Measurements from ENCODE around the gene TFPI. TPM values are rescaled to one million over a fixed set of nuclear protein-coding genes. Genes with fewer than 3 reads are reported as not detected.
A peak's percentile ranks its signal among the peaks of the same experiment; 100 is the strongest.

Gene TFPI
- polyA plus RNA-seq (2013, experiment 1 of 2), result 23.2 TPM
- polyA plus RNA-seq (2013, experiment 2 of 2), result 32.7 TPM

- 48% methylated on average over 7 of the region's 9 CpGs for WGBS
- Histone ChIP-seq H3K4me1 (ENCODE audit: insufficient read depth, low read length) (peaks cover 24% of the 10 kb centered on the region), H3K4me3 (ENCODE audit: low read length) (peak within 1 kb of the TSS; percentile 45), H3K36me3 (ENCODE audit: insufficient read depth, low read length) (peaks cover 3% of the 10 kb centered on the region; the same call in 1 of the 2 replicates), H3K9me3 (ENCODE audit: insufficient read depth, low read depth, low read length) (peaks cover 5% of the 10 kb centered on the region; the same call in 1 of the 2 replicates), H3K27me3 (ENCODE audit: insufficient read depth, low read length) (no peaks in the 10 kb centered on the region), H3K9ac (ENCODE audit: low read depth, low read length) (peak within 1 kb of the TSS; percentile 21; the same call in 1 of the 2 replicates), H3K27ac (ENCODE audit: low read depth, low read length) (peak within 1 kb of the TSS; percentile 87)
These were observed at the start of gene TFPI for GRCh38 chr2:187554011-187554703. TSS of gene TFPI (minus strand) at chr2:187554435. CDS start at chr2:187503768, 50,667 bp downstream.

- Histone ChIP-seq H3K4me1 (ENCODE audit: insufficient read depth, low read length) (no peaks in the 10 kb centered on the region), H3K4me3 (ENCODE audit: low read length) (no peak overlapping the region), H3K9ac (ENCODE audit: low read depth, low read length) (no peak overlapping the region), H3K27ac (ENCODE audit: low read depth, low read length) (no peak overlapping the region), H3K9me3 (ENCODE audit: insufficient read depth, low read depth, low read length) (no peaks in the 10 kb centered on the region), H3K36me3 (ENCODE audit: insufficient read depth, low read length) (no peaks in the 10 kb centered on the region), H3K27me3 (ENCODE audit: insufficient read depth, low read length) (no peaks in the 10 kb centered on the region)
- WGBS, result 100% methylated on average over 1 of the region's 1 CpG
These were observed 40.6 kb upstream of the TFPI start for GRCh38 chr2:187594801-187595200.

- Histone ChIP-seq H3K27me3 (ENCODE audit: insufficient read depth, low read length) (no peaks in the 10 kb centered on the region), H3K4me3 (ENCODE audit: low read length) (no peak overlapping the region), H3K9me3 (ENCODE audit: insufficient read depth, low read depth, low read length) (no peaks in the 10 kb centered on the region), H3K27ac (ENCODE audit: low read depth, low read length) (no peak overlapping the region), H3K4me1 (ENCODE audit: insufficient read depth, low read length) (peaks cover 7% of the 10 kb centered on the region; the same call in 1 of the 2 replicates), H3K9ac (ENCODE audit: low read depth, low read length) (no peak overlapping the region), H3K36me3 (ENCODE audit: insufficient read depth, low read length) (no peaks in the 10 kb centered on the region)
- 50% methylated on average over 1 of the region's 1 CpG for WGBS
These were observed 39.5 kb upstream of the TFPI start for GRCh38 chr2:187593697-187594096.

- no peak overlapping the region for H3K27ac ChIP-seq (ENCODE audit: low read depth, low read length)
- H3K36me3 ChIP-seq (ENCODE audit: insufficient read depth, low read length), result no peaks in the 10 kb centered on the region
- peaks cover 8% of the 10 kb centered on the region; the same call in 1 of the 2 replicates for H3K4me1 ChIP-seq (ENCODE audit: insufficient read depth, low read length)
- no peak overlapping the region for H3K9ac ChIP-seq (ENCODE audit: low read depth, low read length)
- H3K9me3 ChIP-seq (ENCODE audit: insufficient read depth, low read depth, low read length), result no peaks in the 10 kb centered on the region
- H3K4me3 ChIP-seq (ENCODE audit: low read length), result no peak overlapping the region
- H3K27me3 ChIP-seq (ENCODE audit: insufficient read depth, low read length), result no peaks in the 10 kb centered on the region
These were observed 38.9 kb upstream of the TFPI start for GRCh38 chr2:187593098-187593497.

- Histone ChIP-seq H3K9ac (ENCODE audit: low read depth, low read length) (no peak overlapping the region), H3K9me3 (ENCODE audit: insufficient read depth, low read depth, low read length) (no peaks in the 10 kb centered on the region), H3K4me1 (ENCODE audit: insufficient read depth, low read length) (peaks cover 8% of the 10 kb centered on the region; the same call in 1 of the 2 replicates), H3K36me3 (ENCODE audit: insufficient read depth, low read length) (no peaks in the 10 kb centered on the region), H3K4me3 (ENCODE audit: low read length) (no peak overlapping the region), H3K27ac (ENCODE audit: low read depth, low read length) (no peak overlapping the region), H3K27me3 (ENCODE audit: insufficient read depth, low read length) (no peaks in the 10 kb centered on the region)
- WGBS, result 100% methylated on average over 1 of the region's 1 CpG
These were observed 35.9 kb upstream of the TFPI start for GRCh38 chr2:187590175-187590574.

- Histone ChIP-seq H3K4me1 (ENCODE audit: insufficient read depth, low read length) (peaks cover 8% of the 10 kb centered on the region; the same call in 1 of the 2 replicates), H3K27ac (ENCODE audit: low read depth, low read length) (no peak overlapping the region), H3K9ac (ENCODE audit: low read depth, low read length) (no peak overlapping the region), H3K4me3 (ENCODE audit: low read length) (no peak overlapping the region), H3K27me3 (ENCODE audit: insufficient read depth, low read length) (no peaks in the 10 kb centered on the region), H3K36me3 (ENCODE audit: insufficient read depth, low read length) (no peaks in the 10 kb centered on the region), H3K9me3 (ENCODE audit: insufficient read depth, low read depth, low read length) (no peaks in the 10 kb centered on the region)
- 97% methylated on average over 4 of the region's 4 CpGs for WGBS
These were observed 31.9 kb upstream of the TFPI start for GRCh38 chr2:187586011-187586641.

GRCh38 chr2:187581125-187581896, 27.1 kb upstream of the TFPI start:
- H3K27ac ChIP-seq (ENCODE audit: low read depth, low read length), result no peak overlapping the region
- no peak overlapping the region for H3K4me3 ChIP-seq (ENCODE audit: low read length)
- 36% methylated on average over 4 of the region's 4 CpGs for WGBS
- H3K27me3 ChIP-seq (ENCODE audit: insufficient read depth, low read length), result no peaks in the 10 kb centered on the region
- H3K4me1 ChIP-seq (ENCODE audit: insufficient read depth, low read length), result peaks cover 3% of the 10 kb centered on the region; the same call in 1 of the 2 replicates
- no peak overlapping the region for H3K9ac ChIP-seq (ENCODE audit: low read depth, low read length)
- no peaks in the 10 kb centered on the region for H3K9me3 ChIP-seq (ENCODE audit: insufficient read depth, low read depth, low read length)
- no peaks in the 10 kb centered on the region for H3K36me3 ChIP-seq (ENCODE audit: insufficient read depth, low read length)

GRCh38 chr2:187580462-187581124, 26.4 kb upstream of the TFPI start:
- Histone ChIP-seq H3K4me3 (ENCODE audit: low read length) (no peak overlapping the region), H3K4me1 (ENCODE audit: insufficient read depth, low read length) (peaks cover 10% of the 10 kb centered on the region), H3K9me3 (ENCODE audit: insufficient read depth, low read depth, low read length) (no peaks in the 10 kb centered on the region), H3K9ac (ENCODE audit: low read depth, low read length) (no peak overlapping the region), H3K36me3 (ENCODE audit: insufficient read depth, low read length) (no peaks in the 10 kb centered on the region), H3K27ac (ENCODE audit: low read depth, low read length) (no peak overlapping the region), H3K27me3 (ENCODE audit: insufficient read depth, low read length) (no peaks in the 10 kb centered on the region)
- WGBS, result 44% methylated on average over 5 of the region's 7 CpGs

- H3K36me3 ChIP-seq (ENCODE audit: insufficient read depth, low read length), result no peaks in the 10 kb centered on the region
- no peak overlapping the region for H3K27ac ChIP-seq (ENCODE audit: low read depth, low read length)
- 77% methylated on average over 2 of the region's 2 CpGs for WGBS
- H3K27me3 ChIP-seq (ENCODE audit: insufficient read depth, low read length), result no peaks in the 10 kb centered on the region
- H3K9me3 ChIP-seq (ENCODE audit: insufficient read depth, low read depth, low read length), result peaks cover 5% of the 10 kb centered on the region; the same call in 1 of the 2 replicates
- H3K4me3 ChIP-seq (ENCODE audit: low read length), result no peak overlapping the region
- H3K4me1 ChIP-seq (ENCODE audit: insufficient read depth, low read length), result peaks cover 20% of the 10 kb centered on the region
- H3K9ac ChIP-seq (ENCODE audit: low read depth, low read length), result no peak overlapping the region
These were observed 23.1 kb upstream of the TFPI start for GRCh38 chr2:187577310-187577709.

GRCh38 chr2:187576906-187577305, 22.7 kb upstream of the TFPI start:
- Histone ChIP-seq H3K27ac (ENCODE audit: low read depth, low read length) (no peak overlapping the region), H3K9ac (ENCODE audit: low read depth, low read length) (no peak overlapping the region), H3K4me3 (ENCODE audit: low read length) (no peak overlapping the region)

More at GRCh38 chr2:187576906-187577305, 22.7 kb upstream of the TFPI start:
- peaks cover 20% of the 10 kb centered on the region for H3K4me1 ChIP-seq (ENCODE audit: insufficient read depth, low read length)
- H3K27me3 ChIP-seq (ENCODE audit: insufficient read depth, low read length), result no peaks in the 10 kb centered on the region
- H3K36me3 ChIP-seq (ENCODE audit: insufficient read depth, low read length), result no peaks in the 10 kb centered on the region
- H3K9me3 ChIP-seq (ENCODE audit: insufficient read depth, low read depth, low read length), result peaks cover 5% of the 10 kb centered on the region; the same call in 1 of the 2 replicates

All from HUES64 (cell line).